Left lobe of liver (tissue), 2 donors: Measurements from ENCODE around the gene SFXN3. TPM values are rescaled to one million over a fixed set of nuclear protein-coding genes. Genes with fewer than 3 reads are reported as not detected.
A peak's percentile ranks its signal among the peaks of the same experiment; 100 is the strongest.

Source experiments
- ATAC-seq: fragments of 200-7000 bp; cut with Tn5 transposase; one replicate; pipeline ENCODE4 v1.9.1; 2020; ENCODE audit warnings: mild to moderate bottlenecking, moderate library complexity
- DNase-seq: peaks from one replicate; pipeline ENCODE4 v3.0.0-alpha.2; 2020; ENCODE audit warnings: low spot score
- total RNA-seq: library from RNA; stranded (reverse); gene quantifications from one replicate; pipeline ENCODE4 v1.2.1, GENCODE V29; 2021
- donor health status: DM: no; HTN: no; CAD: no; lungs with moderate emphysema.
- donor health status: DM: no; HTN: yes; CAD: no.

SFXN3 gene
- total RNA-seq, 1 donor from 2014 or later, result 5.2 TPM

- DNase-seq (no peak), ATAC-seq (no peak)
Observed at GRCh38 chr10:100999742-101000126, 31.3 kb upstream of the SFXN3 start, which contains the start of gene LZTS2. TSS of gene LZTS2 (plus strand) at chr10:100999808. CDS start at chr10:101002539, 2,731 bp downstream.

- DNase-seq, result no peak
- no peak for ATAC-seq
Observed at GRCh38 chr10:101000127-101000914, 30.7 kb upstream of the SFXN3 start.

GRCh38 chr10:101000915-101001658 is 29.9 kb upstream of the SFXN3 start:
- ATAC-seq (no peak), DNase-seq (no peak)

- no peak for DNase-seq
- no peak for ATAC-seq
Observed at GRCh38 chr10:101001659-101002035, 29.4 kb upstream of the SFXN3 start.

GRCh38 chr10:101002456-101002855 is 28.6 kb upstream of the SFXN3 start:
- ATAC-seq (no peak), DNase-seq (no peak)

- ATAC-seq (no peak), DNase-seq (no peak)
Observed at GRCh38 chr10:101003639-101004206, 27.3 kb upstream of the SFXN3 start.

- no peak for DNase-seq
Observed at GRCh38 chr10:101005361-101005760, 25.7 kb upstream of the SFXN3 start.

GRCh38 chr10:101005869-101006567 is 25.0 kb upstream of the SFXN3 start:
- DNase-seq (no peak), ATAC-seq (no peak)

More at GRCh38 chr10:101005361-101005760, 25.7 kb upstream of the SFXN3 start:
- ATAC-seq, result no peak

- ATAC-seq (no peak), DNase-seq (no peak)
Observed at GRCh38 chr10:101006593-101007098, 24.4 kb upstream of the SFXN3 start.

- ATAC-seq (no peak), DNase-seq (no peak)
Observed at GRCh38 chr10:101007099-101007711, 23.8 kb upstream of the SFXN3 start.

GRCh38 chr10:101007915-101008822 is 22.9 kb upstream of the SFXN3 start:
- no peak for DNase-seq

GRCh38 chr10:101008823-101009423 is 22.1 kb upstream of the SFXN3 start:
- no peak for ATAC-seq
- DNase-seq, result no peak

More at GRCh38 chr10:101007915-101008822, 22.9 kb upstream of the SFXN3 start:
- ATAC-seq, result no peak

GRCh38 chr10:101010329-101010728 is 20.7 kb upstream of the SFXN3 start:
- ATAC-seq (no peak), DNase-seq (no peak)

- no peak for ATAC-seq
Observed at GRCh38 chr10:101011517-101012423, 19.3 kb upstream of the SFXN3 start.

GRCh38 chr10:101012525-101013364 is 18.3 kb upstream of the SFXN3 start:
- DNase-seq, result peak; percentile 81
- ATAC-seq, result peak; percentile 86

More at GRCh38 chr10:101011517-101012423, 19.3 kb upstream of the SFXN3 start:
- no peak for DNase-seq

- ATAC-seq (no peak), DNase-seq (no peak)
Observed at GRCh38 chr10:101013365-101013825, 17.6 kb upstream of the SFXN3 start.
